Astrocyte (in vitro differentiated cells and primary cell): Measurements from ENCODE around the gene FAHD2A. TPM values are rescaled to one million over a fixed set of nuclear protein-coding genes. Genes with fewer than 3 reads are reported as not detected.

Experiments used
- DNase-seq: peaks from one replicate; pipeline ENCODE4 v3.0.0-alpha.2; 2010; ENCODE audit warnings: low read depth
- FAIRE-seq: peaks from 2 replicates; lab custom pipeline; 2011; peaks lifted over from hg19 to GRCh38; lab: Jason Lieb, UNC
- H2AFZ ChIP-seq: 2 replicates; pipeline ENCODE4 v1.6.0; 2012; ENCODE audit warnings: low read depth, low read length, inconsistent platforms
- H3K27ac ChIP-seq: 2 replicates; pipeline ENCODE4 v1.5.1; 2011; ENCODE audit warnings: low read depth, low read length, inconsistent platforms
- H3K27me3 ChIP-seq: 2 replicates; pipeline ENCODE4 v1.6.0; 2011; ENCODE audit warnings: low read length, inconsistent platforms; ENCODE audit not compliant: insufficient read depth
- H3K36me3 ChIP-seq: 2 replicates; pipeline ENCODE4 v1.5.1; 2011; ENCODE audit warnings: low read length, inconsistent platforms; ENCODE audit not compliant: insufficient read depth
- H3K4me1 ChIP-seq: 2 replicates; pipeline ENCODE4 v1.5.1; 2011; ENCODE audit warnings: low read length, inconsistent platforms; ENCODE audit not compliant: insufficient read depth
- H3K4me2 ChIP-seq: 2 replicates; pipeline ENCODE4 v1.6.0; 2012; ENCODE audit warnings: low read length, inconsistent platforms
- H3K4me3 ChIP-seq: 2 replicates; pipeline ENCODE4 v1.5.1; 2011; ENCODE audit warnings: low read depth, mild to moderate bottlenecking, low read length, inconsistent platforms; ENCODE audit not compliant: insufficient read depth
- H3K79me2 ChIP-seq: 2 replicates; pipeline ENCODE4 v1.6.0; 2012; ENCODE audit warnings: mild to moderate bottlenecking, low read length, inconsistent platforms; ENCODE audit not compliant: insufficient read depth
- H3K9ac ChIP-seq: 2 replicates; pipeline ENCODE4 v1.6.0; 2012; ENCODE audit warnings: mild to moderate bottlenecking, low read length, inconsistent platforms
- H3K9me3 ChIP-seq: 2 replicates; pipeline ENCODE4 v1.5.1; 2012; ENCODE audit warnings: low read depth, mild to moderate bottlenecking, low read length, inconsistent platforms; ENCODE audit not compliant: insufficient read depth
- H4K20me1 ChIP-seq: 2 replicates; pipeline ENCODE4 v1.6.0; 2012; ENCODE audit warnings: low read length, inconsistent platforms; ENCODE audit not compliant: insufficient read depth
- H3K27ac Mint-ChIP-seq: one replicate; pipeline ENCODE4 v1.8.0; 2021; ENCODE audit warnings: mild to moderate bottlenecking, mixed read lengths; ENCODE audit not compliant: unreplicated experiment
- H3K27me3 Mint-ChIP-seq: one replicate; pipeline ENCODE4 v1.8.0; 2021; ENCODE audit warnings: low read depth, mixed read lengths; ENCODE audit not compliant: unreplicated experiment
- H3K36me3 Mint-ChIP-seq: one replicate; pipeline ENCODE4 v1.8.0; 2021; ENCODE audit warnings: low read depth, mixed read lengths; ENCODE audit not compliant: unreplicated experiment
- H3K4me1 Mint-ChIP-seq: one replicate; pipeline ENCODE4 v1.8.0; 2021; ENCODE audit warnings: low read depth, mixed read lengths; ENCODE audit not compliant: unreplicated experiment
- H3K4me3 Mint-ChIP-seq: one replicate; pipeline ENCODE4 v1.8.0; 2021; ENCODE audit warnings: mild to moderate bottlenecking, moderate library complexity, mixed read lengths; ENCODE audit not compliant: unreplicated experiment
- H3K9me3 Mint-ChIP-seq: one replicate; pipeline ENCODE4 v1.8.0; 2021; ENCODE audit warnings: mild to moderate bottlenecking, mixed read lengths; ENCODE audit not compliant: unreplicated experiment
- CTCF ChIP-seq: IDR thresholded peaks from 2 replicates; pipeline ENCODE4 v1.5.1; 2011; ENCODE audit warnings: low read depth, mild to moderate bottlenecking, inconsistent platforms, low read length, moderate library complexity; ENCODE audit not compliant: insufficient read depth
- EZH2 ChIP-seq: IDR thresholded peaks from 2 replicates; pipeline ENCODE4 v1.6.1; 2012; ENCODE audit warnings: mild to moderate bottlenecking, low read length, inconsistent platforms; ENCODE audit not compliant: insufficient read depth
- total RNA-seq: library from RNA; stranded (reverse); gene quantifications from 2 replicates; pipeline ENCODE4 v1.2.1, GENCODE V29; 2021

FAHD2A gene
- total RNA-seq, 1 donor from 2014 or later, result 21.9 TPM

GRCh38 chr2:95392730-95393455 is 9.6 kb upstream of the FAHD2A start:
- H3K27ac ChIP-seq, result no peak overlapping the region
- peaks cover 11% of the 10 kb centered on the region for H3K9me3 Mint-ChIP-seq
- DNase-seq (no peak), FAIRE-seq (no peak)
- TF ChIP-seq EZH2 (no peak), CTCF (no peak)
- H3K36me3 Mint-ChIP-seq, result no peaks in the 10 kb centered on the region
- no peak overlapping the region for H2AFZ ChIP-seq
- H3K9me3 ChIP-seq, result no peaks in the 10 kb centered on the region
- no peak overlapping the region for H3K4me2 ChIP-seq
- H3K36me3 ChIP-seq, result no peaks in the 10 kb centered on the region
- no peaks in the 10 kb centered on the region for H3K79me2 ChIP-seq
- H3K27ac Mint-ChIP-seq, result no peak overlapping the region
- H3K4me1 Mint-ChIP-seq, result no peaks in the 10 kb centered on the region
- H3K27me3 Mint-ChIP-seq, result peaks cover 56% of the 10 kb centered on the region
- H3K27me3 ChIP-seq, result peaks cover 2% of the 10 kb centered on the region
- no peak overlapping the region for H3K4me3 ChIP-seq
- no peak overlapping the region for H3K9ac ChIP-seq
- H3K4me1 ChIP-seq, result no peaks in the 10 kb centered on the region
- no peaks in the 10 kb centered on the region for H4K20me1 ChIP-seq
- H3K4me3 Mint-ChIP-seq, result no peak overlapping the region

GRCh38 chr2:95393901-95394300 is 8.6 kb upstream of the FAHD2A start:
- no peak for FAIRE-seq
- no peak for DNase-seq
- Mint-ChIP-seq H3K27ac (no peak overlapping the region), H3K4me1 (no peaks in the 10 kb centered on the region), H3K27me3 (peaks cover 48% of the 10 kb centered on the region), H3K36me3 (no peaks in the 10 kb centered on the region), H3K9me3 (peaks cover 11% of the 10 kb centered on the region), H3K4me3 (no peak overlapping the region)
- no peak for TF ChIP-seq CTCF
- no peak for TF ChIP-seq EZH2
- Histone ChIP-seq H3K79me2 (no peaks in the 10 kb centered on the region), H3K27ac (no peak overlapping the region), H3K4me2 (no peak overlapping the region), H3K9me3 (no peaks in the 10 kb centered on the region), H2AFZ (no peak overlapping the region), H3K9ac (no peak overlapping the region), H3K36me3 (no peaks in the 10 kb centered on the region), H3K4me1 (no peaks in the 10 kb centered on the region), H4K20me1 (no peaks in the 10 kb centered on the region), H3K27me3 (peaks cover 2% of the 10 kb centered on the region), H3K4me3 (no peak overlapping the region)

- Histone ChIP-seq H3K4me2 (no peak overlapping the region), H3K36me3 (no peaks in the 10 kb centered on the region), H4K20me1 (peaks cover 7% of the 10 kb centered on the region), H2AFZ (no peak overlapping the region), H3K9me3 (no peaks in the 10 kb centered on the region), H3K4me1 (peaks cover 7% of the 10 kb centered on the region), H3K9ac (no peak overlapping the region), H3K27me3 (no peaks in the 10 kb centered on the region), H3K4me3 (no peak overlapping the region), H3K79me2 (peaks cover 16% of the 10 kb centered on the region), H3K27ac (no peak overlapping the region)
- FAIRE-seq (no peak), DNase-seq (no peak)
- H3K27me3 Mint-ChIP-seq, result peaks cover 28% of the 10 kb centered on the region
- no peaks in the 10 kb centered on the region for H3K36me3 Mint-ChIP-seq
- TF ChIP-seq EZH2, result no peak
- TF ChIP-seq CTCF, result no peak
- peaks cover 4% of the 10 kb centered on the region for H3K9me3 Mint-ChIP-seq
- no peak overlapping the region for H3K27ac Mint-ChIP-seq
- no peak overlapping the region for H3K4me3 Mint-ChIP-seq
- H3K4me1 Mint-ChIP-seq, result peaks cover 9% of the 10 kb centered on the region
Observed at GRCh38 chr2:95399061-95399460, 3.4 kb upstream of the FAHD2A start.
